ENCODE results near the gene UXS1.
A peak's percentile ranks its signal among the peaks of the same experiment; 100 is the strongest.

The UXS1 gene

DNA sequence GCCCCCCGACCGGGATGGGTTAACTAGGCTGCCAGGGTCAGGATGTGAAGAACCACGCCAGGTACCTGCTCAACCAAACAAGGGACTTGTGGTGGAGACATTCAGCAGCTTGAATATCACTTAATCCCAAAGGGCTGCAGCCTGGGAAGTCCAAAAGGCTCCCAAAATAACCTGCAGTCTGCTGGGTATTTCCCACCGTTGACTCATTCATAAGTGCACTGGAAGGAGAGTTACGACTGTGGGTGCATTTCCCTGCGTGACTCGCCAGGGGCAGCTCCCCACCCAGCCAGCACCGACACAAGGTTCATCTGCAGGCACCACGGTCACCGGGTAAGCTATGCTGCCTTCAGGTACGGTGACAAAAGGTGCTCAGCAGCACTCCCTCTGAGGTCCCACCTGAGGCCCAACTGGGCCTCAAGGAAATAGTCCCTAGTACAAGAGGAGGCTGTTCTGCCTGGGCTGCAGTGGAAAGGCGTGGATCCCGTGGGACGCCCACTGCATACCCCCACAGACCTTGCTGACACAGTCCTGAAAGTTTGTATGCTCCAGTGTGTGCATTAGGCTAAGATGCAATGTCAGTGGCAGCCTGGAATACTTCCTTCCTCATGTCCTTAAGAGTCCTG is 86.5 kb downstream of the UXS1 start:
- DNase-seq = peak in 3 of 4 experiments; percentile 29 to 53 (median 43)

DNA sequence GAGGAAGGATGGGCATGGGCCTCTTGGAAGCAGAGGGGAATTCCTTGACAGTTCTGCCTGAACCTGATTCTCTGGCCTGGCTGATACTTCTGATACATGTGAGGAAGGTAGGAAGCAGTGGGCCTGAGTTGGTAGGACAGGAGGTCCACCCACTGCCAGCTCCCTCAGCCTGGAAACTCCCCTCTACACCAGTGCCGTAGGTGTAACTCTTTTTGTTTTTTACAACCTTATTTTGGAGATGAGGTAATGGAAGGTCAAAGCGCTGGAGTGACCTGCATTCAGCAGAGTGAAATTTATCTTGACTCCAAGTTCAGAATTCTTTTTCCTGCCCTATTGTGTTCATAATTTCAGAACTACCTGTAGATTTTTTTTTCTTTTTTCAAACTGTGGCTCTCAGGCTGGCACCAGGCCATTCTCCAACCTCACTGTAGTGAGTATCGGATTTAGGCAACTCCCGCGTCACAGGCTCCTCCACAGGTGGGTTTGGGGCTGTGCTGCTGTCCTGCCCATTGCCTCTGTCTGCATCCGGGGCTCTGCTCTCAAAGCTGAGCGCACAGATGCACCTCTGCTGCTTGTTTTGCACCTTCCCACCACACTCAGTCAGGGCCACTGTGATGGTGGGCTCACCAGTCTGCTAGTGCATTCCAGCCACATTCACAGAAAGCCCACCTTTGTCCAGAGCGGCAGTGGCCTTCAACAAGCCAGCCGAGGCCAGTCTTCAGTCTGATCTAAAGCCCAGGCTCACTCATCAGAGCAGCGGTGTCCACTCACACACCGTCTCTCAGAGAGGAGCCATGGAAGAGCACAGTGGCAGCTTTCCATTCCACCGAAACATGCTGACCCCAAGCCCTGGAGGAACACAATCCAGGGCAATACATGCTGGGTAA is 87.2 kb downstream of the UXS1 start:
- DNase-seq = no peak

GRCh38 chr2:106105151-106105922 is 88.8 kb downstream of the UXS1 start:
- DNase-seq = no peak

GRCh38 chr2:106104332-106105062 is 89.6 kb downstream of the UXS1 start:
- peak; percentile 15 to 35 (median 28) for DNase-seq

DNA sequence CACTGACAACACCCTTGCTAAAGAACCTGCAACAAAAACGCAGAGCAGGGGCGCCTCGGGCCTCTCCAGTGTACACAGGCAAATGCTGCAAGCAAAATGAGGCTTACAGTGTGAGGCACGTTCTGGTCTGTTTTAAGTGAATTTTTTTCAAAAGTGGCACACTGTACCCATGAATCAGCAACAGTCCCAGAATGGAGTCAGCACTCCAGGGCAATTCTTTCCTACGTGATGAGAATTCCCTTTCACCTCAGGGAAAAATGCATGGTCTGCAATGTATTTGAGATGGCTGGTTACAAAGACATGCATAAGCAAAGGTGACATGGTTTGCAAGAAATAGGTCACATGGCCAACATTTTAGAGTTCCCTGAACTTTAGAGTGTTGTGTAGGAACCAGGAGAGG is 94.4 kb downstream of the UXS1 start:
- DNase-seq = no peak

DNA sequence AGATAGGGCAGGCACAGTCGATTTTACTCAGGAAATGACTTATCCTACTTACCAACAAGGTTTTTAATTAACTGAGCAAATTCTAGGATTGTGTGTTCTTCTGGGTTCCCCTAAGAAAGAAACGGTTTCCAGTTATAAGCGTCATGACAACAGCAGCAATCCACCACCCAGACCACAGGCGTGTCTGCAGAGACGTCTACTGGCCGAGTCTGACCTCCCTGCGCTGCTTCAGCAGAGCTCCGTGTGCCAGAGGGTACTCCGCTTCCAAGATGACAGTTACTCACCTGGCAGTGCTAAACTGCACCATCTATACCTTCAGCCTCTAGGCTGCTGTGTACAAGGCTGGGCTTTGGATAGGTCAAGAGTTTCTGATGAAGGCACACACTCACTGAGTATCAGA is 95.4 kb downstream of the UXS1 start:
- no peak for DNase-seq

- DNase-seq = no peak
These were observed 96.0 kb downstream of the UXS1 start for GRCh38 chr2:106098081-106098480.

- DNase-seq = no peak
These were observed 96.8 kb downstream of the UXS1 start for GRCh38 chr2:106097038-106098000.

DNA sequence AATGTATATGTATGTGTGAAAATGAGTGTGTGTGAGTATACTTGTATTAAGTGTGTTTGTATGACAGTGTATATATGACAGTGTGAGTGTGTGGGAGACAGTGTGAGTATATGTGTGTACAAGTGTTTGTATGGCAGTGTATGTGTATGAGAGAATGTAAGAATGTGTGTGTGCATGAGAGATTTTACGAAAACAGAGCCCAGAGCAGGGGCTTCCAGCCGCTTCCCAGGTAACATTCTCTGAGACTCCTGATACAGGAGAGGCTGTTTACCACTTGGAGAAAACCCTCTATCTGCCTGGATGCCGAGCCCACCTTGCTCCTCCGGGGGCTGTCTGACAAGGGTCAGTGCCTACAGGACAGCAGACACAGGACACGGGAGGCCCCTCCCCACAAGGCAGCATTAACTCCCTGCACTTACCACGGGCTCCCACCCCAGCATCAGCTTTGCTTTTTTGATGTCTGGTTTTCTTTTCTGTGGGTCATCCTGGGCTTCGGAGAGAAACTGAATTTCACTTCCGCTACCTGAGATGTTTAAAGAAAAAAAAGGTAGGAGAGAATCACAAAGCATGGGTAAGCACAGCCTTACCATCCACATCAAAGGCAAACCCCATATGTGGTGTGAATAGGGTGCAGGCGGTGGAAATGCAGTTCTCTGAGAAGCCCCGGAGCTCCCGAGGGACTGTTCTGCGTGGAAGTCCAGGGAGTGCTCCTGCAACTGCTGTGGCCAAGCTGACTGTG is 97.6 kb downstream of the UXS1 start:
- no peak for DNase-seq

- DNase-seq = peak; percentile 30 to 87 (median 58)
These were observed 98.4 kb downstream of the UXS1 start for GRCh38 chr2:106095478-106096298.

DNA sequence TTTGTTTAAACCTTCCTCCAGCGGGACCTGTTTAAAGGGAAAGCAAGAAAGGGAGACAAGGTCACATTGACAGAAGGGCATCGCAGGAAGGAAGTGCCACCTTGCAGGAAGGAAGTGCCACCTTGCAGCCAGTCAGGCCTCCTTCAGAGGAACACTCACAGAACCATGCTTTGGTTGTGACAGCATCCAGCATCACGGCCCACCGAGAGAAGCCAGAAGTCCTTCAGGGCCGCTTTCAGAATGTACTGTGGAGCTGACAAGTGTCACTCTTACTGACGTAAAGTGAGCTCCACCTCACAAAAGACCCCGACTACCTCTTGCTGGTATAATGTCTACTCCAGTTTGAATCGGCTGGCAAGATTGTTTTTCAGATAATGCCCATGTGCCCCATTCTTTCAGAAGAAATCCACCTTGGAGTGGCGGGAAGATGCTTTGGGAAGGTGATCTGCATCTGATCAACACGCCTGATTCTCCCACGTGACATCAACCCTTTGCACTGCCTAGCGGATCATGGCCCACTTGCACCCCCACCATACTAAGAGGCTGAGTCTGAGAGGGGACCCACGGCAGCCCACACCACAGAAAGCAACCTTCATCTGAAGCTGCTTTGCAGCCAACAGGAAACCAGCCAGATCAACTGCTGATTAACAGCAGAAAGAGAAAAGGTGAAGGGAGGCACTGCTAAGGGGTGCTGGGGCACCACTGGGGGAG is 99.8 kb downstream of the UXS1 start:
- peak in 2 of 4 experiments; percentile 26 to 39 for DNase-seq

DNA sequence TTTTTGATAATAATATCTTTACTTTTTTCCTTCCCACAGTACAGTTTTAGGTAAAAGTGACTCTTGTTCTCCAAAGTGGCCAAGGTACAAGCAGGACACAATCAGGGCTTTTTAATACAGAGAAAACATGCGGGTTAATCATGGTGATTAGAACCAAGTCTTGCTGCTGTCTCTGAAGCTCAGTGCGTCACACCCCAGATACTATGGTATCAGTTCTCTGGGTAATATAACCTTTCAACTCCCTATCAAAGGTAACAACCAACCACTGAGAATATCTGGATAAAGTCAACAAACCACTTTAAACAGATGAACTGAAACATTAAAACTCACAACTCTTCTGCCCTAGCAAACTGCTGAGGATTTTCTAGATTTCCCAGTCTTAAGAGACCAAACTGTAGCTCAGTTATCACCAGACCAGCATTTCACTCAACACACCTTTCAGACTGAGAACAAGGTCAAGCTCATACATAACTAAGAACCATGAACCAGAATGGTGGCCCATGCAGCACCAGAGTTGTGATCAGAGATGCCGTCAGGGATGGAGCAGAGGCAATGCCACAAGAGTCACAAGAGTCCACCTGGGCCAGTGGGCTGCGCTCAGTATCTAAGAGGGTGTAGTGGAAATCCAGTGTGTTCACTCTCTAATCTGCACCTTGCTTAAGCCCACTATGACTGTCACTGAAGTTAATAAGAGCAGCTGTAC is 103.0 kb downstream of the UXS1 start:
- DNase-seq = no peak

- DNase-seq = no peak
These were observed 104.5 kb downstream of the UXS1 start for GRCh38 chr2:106089611-106090010.

DNA sequence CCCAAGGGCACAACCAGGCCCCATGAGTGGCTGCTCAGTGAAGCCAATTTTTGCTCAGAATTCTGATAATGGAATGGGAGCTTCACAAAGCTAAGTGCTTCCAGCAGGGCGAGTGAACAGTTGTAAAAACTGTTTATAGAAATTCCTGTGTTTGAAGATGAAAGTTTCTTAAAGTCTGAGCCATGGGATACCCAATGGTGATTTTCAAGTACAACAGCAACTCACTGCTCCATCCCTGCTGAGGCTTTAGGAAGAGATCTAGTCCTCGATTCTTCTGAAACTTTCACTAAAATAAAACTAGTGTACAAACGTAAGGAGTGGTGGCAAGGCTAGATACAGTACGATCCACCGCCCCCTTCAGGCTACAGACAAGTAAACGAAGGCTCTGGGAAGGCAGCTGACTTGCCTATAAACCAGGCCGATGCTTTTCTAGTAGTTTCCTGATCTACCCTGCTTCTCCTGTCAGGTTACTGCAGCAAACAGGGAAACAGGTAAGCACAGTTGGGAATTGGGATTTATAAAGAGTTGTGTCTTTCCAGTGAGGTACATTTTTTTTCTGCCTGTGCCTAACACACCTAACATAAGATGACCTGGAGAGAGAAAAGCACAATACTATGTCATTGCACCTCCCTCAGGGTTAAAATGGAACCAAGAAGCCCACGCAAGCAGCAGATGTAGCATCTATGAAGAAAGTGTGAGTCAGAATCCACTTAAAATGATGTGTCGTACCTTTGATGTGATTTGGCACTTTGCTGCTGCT is 108.7 kb downstream of the UXS1 start:
- peak in 2 of 4 experiments; percentile 8 to 33 for DNase-seq

DNA sequence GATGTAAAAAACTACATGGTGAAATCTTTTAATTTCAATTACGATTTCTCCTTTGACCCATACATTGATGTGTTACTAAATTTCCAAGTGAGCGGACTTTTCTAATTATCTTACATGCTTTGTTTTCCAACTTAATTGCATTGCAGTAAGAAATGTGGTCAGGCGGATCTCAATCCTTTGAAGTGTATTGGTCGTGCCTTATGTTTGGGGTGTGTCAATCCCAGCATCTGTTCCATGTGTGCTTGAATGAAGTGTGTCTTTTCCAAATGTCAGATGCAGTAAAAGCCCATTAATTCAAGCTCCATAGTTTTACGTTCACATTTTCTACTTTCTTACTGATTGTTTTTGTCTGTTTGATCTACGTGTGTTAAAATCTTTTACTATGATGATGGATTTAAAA is 113.1 kb downstream of the UXS1 start:
- DNase-seq = no peak

- DNase-seq = no peak
These were observed 116.0 kb downstream of the UXS1 start for GRCh38 chr2:106078096-106078495.

DNA sequence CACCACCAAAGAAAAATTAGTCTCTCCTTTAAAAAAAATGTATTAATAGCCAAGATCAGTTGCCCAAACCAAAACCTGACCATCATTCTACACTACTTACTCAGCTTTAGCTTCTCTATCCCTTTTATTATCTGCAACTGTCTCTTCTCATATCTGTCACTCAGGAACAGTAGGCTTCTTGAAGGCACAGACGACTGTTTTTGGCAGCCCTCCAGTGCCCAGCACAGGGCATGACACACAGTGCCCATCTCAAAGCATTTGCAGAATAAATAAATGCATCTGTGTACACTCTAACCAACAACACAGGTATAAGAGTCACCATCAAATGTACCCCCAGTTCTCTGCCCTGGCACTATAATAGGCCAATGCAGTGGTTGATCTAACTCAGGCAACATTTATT is 117.2 kb downstream of the UXS1 start:
- no peak for DNase-seq

GRCh38 chr2:106075048-106075447 is 119.1 kb downstream of the UXS1 start:
- DNase-seq = no peak
